ENCODE results near the gene PHF23. TPM values are rescaled to one million over a fixed set of nuclear protein-coding genes. Genes with fewer than 3 reads are reported as not detected.
A peak's percentile ranks its signal among the peaks of the same experiment; 100 is the strongest.

The PHF23 gene
- total RNA-seq, 1 donor from 2014 or later, result 61.1 TPM

DNA sequence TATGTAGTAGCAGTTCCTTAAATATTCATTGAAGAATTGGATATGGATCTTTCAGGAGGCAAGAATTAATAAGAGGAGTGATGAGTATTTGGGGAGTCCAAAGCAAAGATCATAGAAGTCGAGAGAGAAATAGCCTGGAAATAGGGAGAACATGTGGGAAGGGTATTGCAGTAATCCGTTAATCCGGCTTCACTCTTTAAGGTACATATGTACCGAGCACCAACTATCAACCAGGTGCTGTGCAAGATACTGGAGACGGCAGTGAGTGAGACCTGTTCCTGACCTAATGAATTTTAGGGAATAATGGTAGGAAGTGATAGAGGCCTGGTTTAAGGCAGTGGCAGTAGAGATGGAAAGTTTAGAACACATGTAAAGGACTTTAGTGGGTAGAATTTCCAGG is 13.8 kb upstream of the PHF23 start:
- H3K4me3 Mint-ChIP-seq, result peak overlapping the region; percentile 94
- H3K36me3 Mint-ChIP-seq, result peaks cover 21% of the 10 kb centered on the region
- TF ChIP-seq, protein P1, sequence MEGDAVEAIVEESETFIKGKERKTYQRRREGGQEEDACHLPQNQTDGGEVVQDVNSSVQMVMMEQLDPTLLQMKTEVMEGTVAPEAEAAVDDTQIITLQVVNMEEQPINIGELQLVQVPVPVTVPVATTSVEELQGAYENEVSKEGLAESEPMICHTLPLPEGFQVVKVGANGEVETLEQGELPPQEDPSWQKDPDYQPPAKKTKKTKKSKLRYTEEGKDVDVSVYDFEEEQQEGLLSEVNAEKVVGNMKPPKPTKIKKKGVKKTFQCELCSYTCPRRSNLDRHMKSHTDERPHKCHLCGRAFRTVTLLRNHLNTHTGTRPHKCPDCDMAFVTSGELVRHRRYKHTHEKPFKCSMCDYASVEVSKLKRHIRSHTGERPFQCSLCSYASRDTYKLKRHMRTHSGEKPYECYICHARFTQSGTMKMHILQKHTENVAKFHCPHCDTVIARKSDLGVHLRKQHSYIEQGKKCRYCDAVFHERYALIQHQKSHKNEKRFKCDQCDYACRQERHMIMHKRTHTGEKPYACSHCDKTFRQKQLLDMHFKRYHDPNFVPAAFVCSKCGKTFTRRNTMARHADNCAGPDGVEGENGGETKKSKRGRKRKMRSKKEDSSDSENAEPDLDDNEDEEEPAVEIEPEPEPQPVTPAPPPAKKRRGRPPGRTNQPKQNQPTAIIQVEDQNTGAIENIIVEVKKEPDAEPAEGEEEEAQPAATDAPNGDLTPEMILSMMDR (conservative IDR thresholded peaks at IDR 0.05), result no peak
- H3K27ac Mint-ChIP-seq, result peak overlapping the region; percentile 100
- no peak for DNase-seq (ENCODE audit: extremely low spot score, unreplicated experiment)
- no peaks in the 10 kb centered on the region for H3K9me3 Mint-ChIP-seq
- no peaks in the 10 kb centered on the region for H3K27me3 Mint-ChIP-seq
- H3K4me1 Mint-ChIP-seq (ENCODE audit: unreplicated experiment), result peaks cover 30% of the 10 kb centered on the region

DNA sequence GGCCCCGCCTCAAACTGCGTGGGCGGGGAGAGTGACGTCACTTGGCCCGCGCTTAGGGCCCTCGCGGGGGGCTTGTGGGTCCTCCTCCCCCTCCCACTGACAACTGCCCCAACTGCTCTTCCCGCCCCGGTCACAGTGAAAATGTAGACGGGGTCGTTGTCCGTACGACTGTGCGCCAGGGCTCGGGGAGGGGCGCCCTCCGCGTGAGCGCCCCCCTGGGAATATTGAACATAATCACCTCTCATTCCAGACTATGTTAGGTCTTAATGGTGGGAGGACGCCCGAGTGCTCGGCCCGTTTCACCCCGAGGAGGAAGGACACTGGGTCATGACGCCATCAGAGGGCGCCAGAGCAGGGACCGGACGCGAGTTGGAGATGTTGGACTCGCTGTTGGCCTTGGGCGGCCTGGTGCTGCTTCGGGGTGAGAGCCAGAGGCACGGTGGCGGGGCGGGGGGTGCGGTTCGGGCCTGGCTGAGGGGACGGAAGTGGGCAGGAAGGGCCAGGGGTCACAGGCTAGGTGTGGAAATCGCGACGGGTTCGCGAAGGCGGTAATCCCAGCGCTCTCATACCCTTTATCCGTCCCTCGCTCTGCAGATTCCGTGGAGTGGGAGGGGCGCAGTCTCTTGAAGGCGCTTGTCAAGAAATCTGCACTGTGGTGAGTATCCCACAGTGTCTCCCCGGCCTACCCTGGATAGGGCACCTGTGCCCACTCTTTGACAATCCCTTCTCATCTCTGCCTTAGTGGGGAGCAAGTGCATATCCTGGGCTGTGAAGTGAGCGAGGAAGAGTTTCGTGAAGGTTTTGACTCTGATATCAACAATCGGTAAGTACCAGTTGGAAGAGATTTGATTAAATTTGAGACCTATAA is 13.2 kb upstream of the PHF23 start, which contains the start of gene ELP5:
TSS of gene ELP5 (plus strand) at position 40 of the 868 bp plus-strand sequence. CDS start at position 376, 336 bp downstream.
- peaks cover 21% of the 10 kb centered on the region for H3K36me3 Mint-ChIP-seq
- peaks cover 30% of the 10 kb centered on the region for H3K4me1 Mint-ChIP-seq (ENCODE audit: unreplicated experiment)
- DNase-seq (ENCODE audit: extremely low spot score, unreplicated experiment), result peak; percentile 93
- no peaks in the 10 kb centered on the region for H3K9me3 Mint-ChIP-seq
- no peaks in the 10 kb centered on the region for H3K27me3 Mint-ChIP-seq
- H3K4me3 Mint-ChIP-seq, result peak within 1 kb of the TSS; percentile 97
- H3K27ac Mint-ChIP-seq, result peak within 1 kb of the TSS; percentile 100
- TF ChIP-seq, protein P1 (conservative IDR thresholded peaks at IDR 0.05), result peak; percentile 22

DNA sequence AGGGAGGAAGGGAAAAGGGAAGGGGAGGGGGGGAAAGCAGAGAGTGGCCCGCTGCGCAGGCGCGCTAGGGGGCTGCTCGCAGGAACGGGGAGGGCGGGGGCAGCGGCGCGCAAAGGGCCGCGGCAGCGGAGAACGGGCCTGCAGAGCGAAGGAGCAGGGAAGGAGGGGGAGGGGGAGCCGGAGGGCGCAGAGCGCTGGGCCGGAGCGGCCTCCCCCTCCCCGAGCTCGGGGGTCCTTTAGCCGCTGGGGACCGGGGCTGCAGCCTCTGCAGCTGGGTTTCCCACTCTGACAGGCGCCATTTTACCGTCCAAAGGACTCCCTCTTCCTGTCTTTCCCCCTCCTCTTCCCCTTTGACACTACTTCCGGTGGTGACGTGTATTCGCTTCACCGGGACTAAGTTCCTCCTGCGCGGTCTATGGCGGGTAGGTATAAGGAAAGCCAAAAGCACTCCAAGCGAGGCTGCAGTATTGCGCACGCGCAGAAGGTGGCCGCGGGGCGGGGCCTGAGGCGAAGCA is 12.5 kb upstream of the PHF23 start, which contains the start of gene CTDNEP1:
TSS of gene CTDNEP1 (minus strand) at position 74 of the 515 bp plus-strand sequence. CDS start 438 bp downstream, outside the sequence.
- peak within 1 kb of the TSS; percentile 100 for H3K27ac Mint-ChIP-seq
- TF ChIP-seq, protein P1 (conservative IDR thresholded peaks at IDR 0.05), result no peak
- no peaks in the 10 kb centered on the region for H3K27me3 Mint-ChIP-seq
- H3K4me3 Mint-ChIP-seq, result peak within 1 kb of the TSS; percentile 97
- DNase-seq (ENCODE audit: extremely low spot score, unreplicated experiment), result peak; percentile 100
- peaks cover 30% of the 10 kb centered on the region for H3K4me1 Mint-ChIP-seq (ENCODE audit: unreplicated experiment)
- no peaks in the 10 kb centered on the region for H3K9me3 Mint-ChIP-seq
- H3K36me3 Mint-ChIP-seq, result peaks cover 20% of the 10 kb centered on the region

DNA sequence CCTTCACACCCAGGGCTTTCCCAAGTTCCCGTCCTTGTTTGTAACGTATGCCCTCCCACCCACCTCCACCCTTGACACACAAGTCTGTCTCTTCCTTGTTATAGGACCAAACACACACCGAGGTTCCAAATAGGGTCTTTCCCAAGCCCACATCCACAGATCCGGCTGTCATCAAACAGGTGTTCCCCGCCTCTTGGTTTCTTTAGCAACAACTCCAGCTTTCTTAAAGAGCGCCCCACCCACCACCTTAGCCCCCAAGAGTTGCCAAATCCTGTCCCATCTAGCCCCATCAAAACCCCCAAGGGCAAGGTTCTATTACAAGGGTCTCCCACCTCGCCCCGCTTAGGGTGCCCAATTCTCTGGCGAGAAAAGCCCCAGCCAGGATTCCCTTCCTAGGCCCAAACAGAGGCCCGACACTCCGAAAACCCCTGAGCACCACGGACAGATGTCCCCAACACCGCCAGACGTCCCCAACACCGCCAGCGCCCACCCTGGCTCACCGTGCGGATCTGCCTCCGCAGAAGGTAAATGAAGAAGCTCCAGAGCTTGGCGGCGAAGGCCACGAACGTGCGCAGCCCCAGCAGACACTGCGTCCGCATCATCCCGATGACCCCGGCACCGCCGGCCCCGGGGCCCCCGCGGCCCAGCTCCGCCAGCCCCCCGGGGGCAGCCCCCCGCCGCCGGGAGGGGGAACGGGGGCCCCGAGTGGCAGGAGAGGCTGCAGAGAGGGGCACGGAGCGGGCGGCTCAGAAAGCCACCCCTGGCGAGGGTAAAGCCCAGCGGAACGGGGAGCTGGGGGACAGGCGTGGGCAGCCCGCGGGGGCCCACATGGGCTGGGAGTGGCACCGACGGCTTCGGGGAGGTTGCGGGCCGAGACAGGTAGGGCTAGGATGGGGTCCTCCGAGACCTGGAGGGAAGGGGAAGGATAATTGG is 11.7 kb upstream of the PHF23 start:
- H3K9me3 Mint-ChIP-seq, result no peaks in the 10 kb centered on the region
- peaks cover 37% of the 10 kb centered on the region for H3K4me1 Mint-ChIP-seq (ENCODE audit: unreplicated experiment)
- peak overlapping the region; percentile 97 for H3K4me3 Mint-ChIP-seq
- TF ChIP-seq, protein P1 (conservative IDR thresholded peaks at IDR 0.05), result no peak
- no peaks in the 10 kb centered on the region for H3K27me3 Mint-ChIP-seq
- no peak for DNase-seq (ENCODE audit: extremely low spot score, unreplicated experiment)
- H3K27ac Mint-ChIP-seq, result peak overlapping the region; percentile 92
- peaks cover 22% of the 10 kb centered on the region for H3K36me3 Mint-ChIP-seq

DNA sequence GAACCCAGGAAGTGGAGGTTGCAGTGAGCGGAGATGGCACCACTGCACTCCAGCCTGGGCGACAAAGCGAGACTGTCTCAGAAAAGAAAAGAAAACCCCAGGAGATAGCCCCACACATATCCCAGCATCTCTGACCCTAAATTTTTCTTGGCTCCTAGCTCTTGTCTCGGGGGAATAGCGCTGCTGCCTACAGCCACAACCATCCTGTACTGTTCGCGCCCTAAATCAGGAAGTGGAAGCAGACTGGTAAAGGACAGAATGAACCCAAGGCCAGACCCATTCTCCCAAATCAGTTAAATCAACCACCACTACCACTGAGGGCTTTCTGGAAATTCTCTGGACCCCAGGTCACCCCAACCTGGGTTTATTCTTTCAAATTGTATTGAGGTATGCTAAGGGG is 10.6 kb upstream of the PHF23 start:
- Mint-ChIP-seq H3K36me3 (peaks cover 23% of the 10 kb centered on the region), H3K4me3 (peak overlapping the region; percentile 97), H3K9me3 (no peaks in the 10 kb centered on the region), H3K27ac (peak overlapping the region; percentile 10), H3K27me3 (no peaks in the 10 kb centered on the region), H3K4me1 (ENCODE audit: unreplicated experiment) (peaks cover 37% of the 10 kb centered on the region)
- DNase-seq (ENCODE audit: extremely low spot score, unreplicated experiment), result no peak
- TF ChIP-seq, protein P1 (conservative IDR thresholded peaks at IDR 0.05), result no peak

All from type B pancreatic cell (in vitro differentiated cells).